ENCODE measurements around the gene FTO. TPM values are rescaled to one million over a fixed set of nuclear protein-coding genes. Genes with fewer than 3 reads are reported as not detected.

Gene FTO
- polyA plus RNA-seq, 1 donor: 53.4 TPM

GRCh38 chr16:54006693-54007092 is 302.7 kb downstream of the FTO start:
- DNase-seq (ENCODE audit: low read depth): no peak

DNA sequence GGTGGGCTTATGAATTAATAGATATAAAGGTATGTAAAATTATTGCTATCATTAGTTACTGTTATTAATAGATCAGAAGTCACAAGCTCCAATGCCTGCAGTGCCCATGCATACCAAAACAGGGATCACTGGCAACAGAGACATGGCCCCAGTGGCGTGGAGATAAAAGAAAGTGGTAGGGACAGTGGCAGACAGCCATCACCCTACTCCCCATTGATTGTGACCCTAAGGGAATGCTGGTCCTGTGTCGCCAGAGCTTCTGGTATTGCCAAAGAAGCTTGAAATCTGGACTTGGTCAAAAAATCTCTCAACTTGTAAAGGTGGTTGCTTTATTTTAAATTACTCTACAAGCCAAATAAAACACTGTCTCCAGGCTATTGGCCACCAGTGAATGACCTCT is 303.5 kb downstream of the FTO start:
- DNase-seq (ENCODE audit: low read depth): no peak

DNA sequence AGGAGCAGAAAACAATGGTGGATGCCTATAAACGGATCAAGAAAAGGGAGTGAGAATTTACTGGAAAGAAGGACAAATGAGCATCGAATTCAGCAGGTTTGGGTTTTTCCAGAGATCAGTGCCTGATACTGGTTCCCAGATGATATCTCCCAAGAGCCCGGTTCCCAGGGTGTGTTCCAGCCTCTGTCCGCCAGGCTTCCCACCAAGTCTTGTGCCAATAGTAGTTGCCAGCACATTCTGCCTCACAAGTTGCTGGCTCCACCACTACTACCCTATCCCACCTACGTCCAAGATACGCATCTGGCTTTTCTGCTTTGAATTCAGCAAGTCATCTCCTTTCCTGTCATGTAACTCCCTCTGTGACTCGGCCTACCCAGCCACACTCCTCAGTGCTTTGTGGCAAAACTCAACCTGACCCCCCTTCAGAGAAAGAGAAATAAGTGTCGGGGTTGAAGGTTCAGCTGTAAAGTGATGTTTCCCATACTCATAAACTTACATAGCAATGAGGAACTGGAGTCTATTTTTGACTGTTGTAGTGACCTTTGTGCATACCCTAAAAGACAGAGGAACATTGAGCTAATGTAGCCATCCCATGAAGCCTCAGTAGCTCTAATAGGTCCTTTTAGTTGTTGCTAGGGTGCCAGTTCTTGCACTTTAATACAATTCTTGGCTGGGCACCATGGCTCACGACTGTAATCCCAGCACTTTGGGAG is 305.7 kb downstream of the FTO start:
- no peak for DNase-seq (ENCODE audit: low read depth)

GRCh38 chr16:54015147-54015546 is 311.2 kb downstream of the FTO start:
- no peak for DNase-seq (ENCODE audit: low read depth)

DNA sequence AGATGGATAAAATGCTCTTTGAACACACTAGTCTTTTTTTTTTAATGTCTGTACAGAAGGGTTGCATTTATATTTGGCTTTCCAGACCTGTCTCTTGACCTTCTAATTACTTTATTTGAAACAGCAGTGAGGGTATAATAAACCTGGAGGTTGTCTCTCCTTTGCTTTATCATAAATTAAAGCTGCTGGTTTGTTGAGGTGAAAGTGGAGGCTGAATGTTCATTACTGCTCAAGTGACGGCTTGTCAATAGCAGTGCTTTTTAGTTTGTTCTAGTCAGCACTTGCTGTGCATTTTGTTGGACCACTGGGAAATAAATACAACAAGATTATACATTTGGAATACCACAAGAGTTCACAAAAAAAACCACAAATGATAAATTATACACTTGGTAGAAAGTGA is 318.4 kb downstream of the FTO start:
- no peak for DNase-seq (ENCODE audit: low read depth)

GRCh38 chr16:54026456-54026855 is 322.5 kb downstream of the FTO start:
- DNase-seq (ENCODE audit: low read depth): no peak

DNA sequence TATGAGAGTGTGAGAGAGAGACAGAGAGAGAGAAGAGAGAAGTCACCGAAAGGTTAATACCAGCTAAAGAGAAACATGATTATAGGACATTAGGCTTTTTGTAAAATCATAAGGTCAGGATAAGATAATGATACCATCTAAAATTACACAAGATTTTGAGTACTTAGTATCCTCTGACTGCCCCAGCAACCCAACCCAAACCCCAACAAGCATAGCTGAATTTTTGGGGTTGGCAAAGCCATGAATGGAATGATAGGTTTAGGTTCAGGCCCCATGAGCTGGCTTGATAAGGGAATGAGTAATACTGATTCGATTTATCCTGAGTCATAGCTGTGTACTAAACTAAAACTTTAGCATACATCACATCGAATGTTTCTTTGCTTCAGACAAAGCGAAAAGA is 323.1 kb downstream of the FTO start:
- DNase-seq (ENCODE audit: low read depth): no peak

GRCh38 chr16:54027558-54027957 is 323.6 kb downstream of the FTO start:
- DNase-seq (ENCODE audit: low read depth): no peak

- DNase-seq (ENCODE audit: low read depth): no peak
Measured at GRCh38 chr16:54027995-54028394, 324.0 kb downstream of the FTO start.

- DNase-seq (ENCODE audit: low read depth): no peak
Measured at GRCh38 chr16:54030451-54030850, 326.5 kb downstream of the FTO start.

DNA sequence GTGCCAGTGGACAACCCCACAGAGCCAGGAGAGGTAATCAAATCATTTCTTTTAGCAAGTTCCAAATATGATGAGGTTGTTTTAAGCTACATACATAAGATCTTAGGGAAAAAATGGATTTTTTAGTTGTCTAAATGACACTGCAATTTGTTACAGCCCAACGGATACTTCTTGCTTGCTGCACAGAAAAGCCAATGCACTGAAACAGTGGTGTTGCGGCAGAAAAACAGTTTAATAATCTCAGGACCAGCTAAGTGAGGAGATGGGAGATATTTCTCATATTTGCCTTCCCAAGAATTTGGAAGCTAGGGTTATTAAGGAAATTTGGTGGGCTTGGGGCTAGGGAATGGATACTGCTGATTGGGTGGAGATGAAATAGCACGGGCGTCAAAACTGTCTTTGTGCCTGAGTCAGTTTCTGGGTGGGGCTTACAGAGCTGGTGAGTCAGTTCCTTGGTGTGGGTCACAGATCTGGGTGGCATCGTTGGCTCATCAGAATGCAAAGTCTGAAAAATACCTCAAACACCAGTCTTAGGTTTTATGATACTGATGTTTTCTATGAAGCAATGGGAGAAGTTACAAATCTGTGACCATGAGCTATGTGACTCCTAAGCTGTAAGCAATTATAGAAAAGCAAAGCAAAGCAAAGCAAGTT is 327.3 kb downstream of the FTO start:
- no peak for DNase-seq (ENCODE audit: low read depth)

DNA sequence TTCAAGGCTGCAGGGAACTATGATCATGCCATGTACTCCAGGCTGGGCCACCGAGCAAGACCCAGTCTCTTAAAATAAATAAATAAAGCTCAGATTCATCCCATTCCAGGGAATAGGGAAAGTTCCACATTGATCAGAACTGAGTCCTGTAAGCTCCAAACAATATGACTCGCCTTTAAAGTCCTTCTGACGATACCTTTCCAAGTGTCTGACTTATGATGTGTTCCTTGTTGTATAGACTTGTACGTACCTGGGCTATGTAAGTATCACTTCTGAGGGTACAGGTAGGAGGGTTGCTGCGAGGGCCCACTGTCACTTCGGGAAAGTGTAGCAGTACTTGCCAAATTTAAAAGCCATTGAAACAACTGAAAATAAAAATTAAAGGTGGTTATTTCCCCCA is 329.8 kb downstream of the FTO start:
- no peak for DNase-seq (ENCODE audit: low read depth)

DNA sequence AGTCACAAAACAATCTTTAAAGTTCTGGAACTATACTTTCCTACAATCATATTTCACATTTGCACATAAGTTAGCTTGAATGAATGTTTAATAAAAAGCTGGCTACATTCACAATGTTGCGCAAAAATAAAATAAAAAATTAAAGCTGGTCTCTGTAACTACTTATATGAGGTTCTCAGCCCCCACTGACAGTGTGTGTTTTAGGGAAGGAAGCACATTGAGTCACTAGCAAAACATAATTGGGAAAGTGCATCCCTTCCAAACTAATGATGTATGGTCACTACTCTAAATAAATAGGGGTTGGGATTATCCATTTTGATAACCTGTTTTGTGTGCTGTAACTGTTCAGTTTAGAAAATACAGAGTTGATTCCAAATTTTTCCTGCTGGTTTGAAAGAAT is 330.7 kb downstream of the FTO start:
- DNase-seq (ENCODE audit: low read depth): no peak

DNA sequence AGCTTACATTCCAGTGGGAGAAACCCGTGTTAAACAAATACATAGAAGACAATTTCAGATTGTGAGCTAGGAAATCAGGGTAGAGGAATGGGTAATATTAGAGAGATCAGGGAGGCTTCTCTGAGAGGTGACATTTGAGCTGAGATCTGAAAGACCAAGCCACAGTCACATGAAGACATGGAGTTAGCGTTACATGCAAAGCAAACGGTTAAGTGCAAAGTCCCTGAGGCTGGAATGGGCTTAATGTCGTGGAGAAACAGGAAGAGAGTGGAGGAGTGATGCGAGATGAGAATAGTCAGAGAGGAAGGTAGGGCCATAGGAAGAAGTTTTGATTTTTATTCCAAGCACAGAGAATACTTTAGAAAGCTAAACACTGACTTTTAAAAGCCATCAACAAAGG is 336.5 kb downstream of the FTO start:
- DNase-seq (ENCODE audit: low read depth): no peak

GRCh38 chr16:54040975-54041374 is 337.0 kb downstream of the FTO start:
- DNase-seq (ENCODE audit: low read depth): no peak

GRCh38 chr16:54048586-54049495 is 344.9 kb downstream of the FTO start:
- DNase-seq (ENCODE audit: low read depth): no peak

DNA sequence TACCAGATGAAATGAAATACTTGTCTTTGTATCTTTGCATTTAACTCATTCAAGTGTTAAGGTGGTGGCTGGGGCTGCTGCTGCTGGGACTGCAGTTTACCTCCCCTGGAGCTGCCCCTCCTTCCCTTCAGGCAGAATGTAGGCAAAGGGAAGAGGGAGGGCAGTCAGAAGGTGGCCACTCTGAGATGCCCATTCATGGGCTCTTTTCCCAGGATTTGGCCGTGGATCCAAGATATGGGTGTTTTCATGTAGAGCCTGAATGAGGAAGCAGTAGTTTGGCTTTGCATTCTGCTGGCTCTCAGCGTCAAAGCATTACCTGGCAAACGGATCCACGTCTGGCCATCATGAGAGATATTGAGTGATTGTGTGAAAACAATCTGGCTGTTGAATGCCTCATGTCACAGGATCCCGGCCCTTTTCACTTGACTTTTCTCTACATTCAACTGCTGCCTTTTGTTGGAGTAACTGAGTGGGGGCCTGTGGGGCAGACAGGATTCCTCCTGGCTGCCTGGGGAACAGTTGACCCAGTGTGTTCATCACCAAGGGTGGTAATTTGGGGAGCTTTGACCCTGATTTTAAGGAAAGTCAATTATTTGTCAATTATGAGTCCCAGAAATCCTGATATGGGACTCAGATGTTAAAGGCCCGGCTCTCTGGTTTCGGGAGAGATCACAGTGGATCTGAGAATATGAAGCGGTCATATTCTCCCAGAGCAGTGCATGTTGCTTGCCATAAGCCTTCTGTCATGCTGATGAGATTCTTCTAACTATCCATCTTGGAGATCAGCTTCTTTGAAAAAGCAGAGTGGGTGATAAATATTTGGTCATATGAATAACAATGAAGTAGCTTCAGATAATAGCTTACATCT is 345.9 kb downstream of the FTO start:
- no peak for DNase-seq (ENCODE audit: low read depth)

- DNase-seq (ENCODE audit: low read depth): no peak
Measured at GRCh38 chr16:54050459-54051210, 346.7 kb downstream of the FTO start.

DNA sequence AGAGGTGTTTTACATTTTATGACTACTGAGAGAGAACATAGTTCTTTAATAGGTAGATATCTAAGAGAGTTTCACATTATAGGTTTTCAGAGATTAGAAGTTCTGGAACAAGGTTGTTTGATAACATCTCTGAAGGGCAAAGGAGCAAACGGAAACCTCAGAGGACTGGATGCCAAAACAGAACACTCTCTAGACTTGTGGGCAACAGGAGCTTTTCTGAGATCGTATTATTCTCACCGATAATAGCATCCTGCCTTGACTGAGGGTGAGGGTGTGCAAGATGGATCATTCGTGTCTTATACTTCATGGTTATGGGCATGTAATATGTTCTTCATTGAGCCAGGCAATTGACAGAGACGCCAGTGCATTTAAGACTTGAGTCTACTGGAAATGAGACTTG is 347.9 kb downstream of the FTO start:
- DNase-seq (ENCODE audit: low read depth): no peak

GRCh38 chr16:54052271-54052670 is 348.3 kb downstream of the FTO start:
- DNase-seq (ENCODE audit: low read depth): no peak
